Measurements from ENCODE around the gene CC2D2B. TPM values are rescaled to one million over a fixed set of nuclear protein-coding genes. Genes with fewer than 3 reads are reported as not detected.

Gene CC2D2B
- total RNA-seq, 1 experiment from 2014 or later = not detected

- Histone ChIP-seq H3F3A (ENCODE audit: insufficient read depth, low read depth) (no peaks in the 10 kb centered on the region), H3K4me1 (replicated peaks; ENCODE audit: insufficient read depth) (no peaks in the 10 kb centered on the region), H3K27ac (no peak overlapping the region), H3K9me2 (ENCODE audit: insufficient read depth) (no peaks in the 10 kb centered on the region), H2AFZ (no peak overlapping the region), H3K4me3 (no peak overlapping the region), H3K36me3 (ENCODE audit: low read depth) (no peaks in the 10 kb centered on the region), H3K79me2 (ENCODE audit: low read depth) (peaks cover 5% of the 10 kb centered on the region; the same call in 1 of the 2 replicates), H4K20me1 (ENCODE audit: insufficient read depth) (no peaks in the 10 kb centered on the region), H3K9me3 (ENCODE audit: insufficient read depth, low read depth) (no peaks in the 10 kb centered on the region), H3K4me2 (no peak overlapping the region), H3K27me3 (ENCODE audit: insufficient read depth, low read depth) (no peaks in the 10 kb centered on the region)
- POLR2A ChIA-PET (ENCODE audit: unreplicated experiment) = no interaction called here
- CTCF ChIA-PET = no interaction called here
- BruUV-seq (replicated peaks) = no TSS peak
- TF ChIP-seq, protein P1, sequence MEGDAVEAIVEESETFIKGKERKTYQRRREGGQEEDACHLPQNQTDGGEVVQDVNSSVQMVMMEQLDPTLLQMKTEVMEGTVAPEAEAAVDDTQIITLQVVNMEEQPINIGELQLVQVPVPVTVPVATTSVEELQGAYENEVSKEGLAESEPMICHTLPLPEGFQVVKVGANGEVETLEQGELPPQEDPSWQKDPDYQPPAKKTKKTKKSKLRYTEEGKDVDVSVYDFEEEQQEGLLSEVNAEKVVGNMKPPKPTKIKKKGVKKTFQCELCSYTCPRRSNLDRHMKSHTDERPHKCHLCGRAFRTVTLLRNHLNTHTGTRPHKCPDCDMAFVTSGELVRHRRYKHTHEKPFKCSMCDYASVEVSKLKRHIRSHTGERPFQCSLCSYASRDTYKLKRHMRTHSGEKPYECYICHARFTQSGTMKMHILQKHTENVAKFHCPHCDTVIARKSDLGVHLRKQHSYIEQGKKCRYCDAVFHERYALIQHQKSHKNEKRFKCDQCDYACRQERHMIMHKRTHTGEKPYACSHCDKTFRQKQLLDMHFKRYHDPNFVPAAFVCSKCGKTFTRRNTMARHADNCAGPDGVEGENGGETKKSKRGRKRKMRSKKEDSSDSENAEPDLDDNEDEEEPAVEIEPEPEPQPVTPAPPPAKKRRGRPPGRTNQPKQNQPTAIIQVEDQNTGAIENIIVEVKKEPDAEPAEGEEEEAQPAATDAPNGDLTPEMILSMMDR (conservative IDR thresholded peaks at IDR 0.05) = no peak
- TF ChIP-seq EZH2 (IDR thresholded peaks at IDR 0.05; ENCODE audit: low read depth) = no peak
- no peak for DNase-seq
- intact Hi-C loops (cut with micrococcal nuclease; ENCODE audit: unreplicated experiment) = no loop called here
These were observed 146.2 kb downstream of the CC2D2B start for GRCh38 chr10:96053985-96054384.

DNA sequence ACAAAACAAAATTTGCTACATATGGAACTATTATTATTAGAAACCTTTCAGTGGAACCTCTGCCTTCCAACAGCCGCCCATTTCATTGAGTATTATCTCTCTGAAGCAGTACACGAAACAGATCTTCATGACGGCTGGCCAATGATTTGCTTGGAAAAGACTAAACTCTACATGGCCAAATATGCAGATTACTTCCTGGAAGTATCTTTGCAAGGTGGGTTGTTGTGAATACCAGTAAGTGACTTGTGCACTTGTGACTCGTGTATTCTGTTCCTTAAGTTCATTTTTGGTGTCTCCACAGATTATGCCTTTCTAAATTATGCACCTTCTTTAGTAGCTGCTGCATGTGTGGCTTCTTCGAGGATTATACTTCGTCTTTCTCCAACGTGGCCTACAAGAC is 149.0 kb downstream of the CC2D2B start:
- Histone ChIP-seq H3K4me1 (replicated peaks; ENCODE audit: insufficient read depth) (no peaks in the 10 kb centered on the region), H3F3A (ENCODE audit: insufficient read depth, low read depth) (no peaks in the 10 kb centered on the region), H4K20me1 (ENCODE audit: insufficient read depth) (no peaks in the 10 kb centered on the region), H3K9me3 (ENCODE audit: insufficient read depth, low read depth) (no peaks in the 10 kb centered on the region), H3K4me2 (no peak overlapping the region), H3K79me2 (ENCODE audit: low read depth) (peaks cover 5% of the 10 kb centered on the region; the same call in 1 of the 2 replicates), H3K4me3 (no peak overlapping the region), H2AFZ (no peak overlapping the region), H3K9me2 (ENCODE audit: insufficient read depth) (no peaks in the 10 kb centered on the region), H3K36me3 (ENCODE audit: low read depth) (no peaks in the 10 kb centered on the region), H3K27ac (no peak overlapping the region), H3K27me3 (ENCODE audit: insufficient read depth, low read depth) (no peaks in the 10 kb centered on the region)
- no peak for TF ChIP-seq EZH2 (IDR thresholded peaks at IDR 0.05; ENCODE audit: low read depth)
- TF ChIP-seq, protein P1 (conservative IDR thresholded peaks at IDR 0.05) = no peak
- ChIA-PET POLR2A (ENCODE audit: unreplicated experiment) (no interaction called here), CTCF (no interaction called here)
- intact Hi-C loops (cut with micrococcal nuclease; ENCODE audit: unreplicated experiment) = no loop called here
- no TSS peak for BruUV-seq (replicated peaks)
- DNase-seq = no peak

- Histone ChIP-seq H3K27me3 (ENCODE audit: insufficient read depth, low read depth) (no peaks in the 10 kb centered on the region), H3K4me1 (replicated peaks; ENCODE audit: insufficient read depth) (no peaks in the 10 kb centered on the region), H3K27ac (no peak overlapping the region), H3K4me2 (no peak overlapping the region), H2AFZ (no peak overlapping the region), H3F3A (ENCODE audit: insufficient read depth, low read depth) (no peaks in the 10 kb centered on the region), H3K4me3 (no peak overlapping the region), H3K36me3 (ENCODE audit: low read depth) (no peaks in the 10 kb centered on the region), H3K9me3 (ENCODE audit: insufficient read depth, low read depth) (no peaks in the 10 kb centered on the region), H3K79me2 (ENCODE audit: low read depth) (no peaks in the 10 kb centered on the region), H4K20me1 (ENCODE audit: insufficient read depth) (no peaks in the 10 kb centered on the region), H3K9me2 (ENCODE audit: insufficient read depth) (no peaks in the 10 kb centered on the region)
- ChIA-PET POLR2A (ENCODE audit: unreplicated experiment) (no interaction called here), CTCF (no interaction called here)
- TF ChIP-seq EZH2 (IDR thresholded peaks at IDR 0.05; ENCODE audit: low read depth) = no peak
- TF ChIP-seq, protein P1 (conservative IDR thresholded peaks at IDR 0.05) = no peak
- intact Hi-C loops (cut with micrococcal nuclease; ENCODE audit: unreplicated experiment) = no loop called here
- DNase-seq = no peak
- no TSS peak for BruUV-seq (replicated peaks)
These were observed 153.5 kb downstream of the CC2D2B start for GRCh38 chr10:96061232-96061631.

All from PC-9 (cell line).